Rectal smooth muscle tissue (tissue), 1 donor: ENCODE measurements around the gene EIF4E.
A peak's percentile ranks its signal among the peaks of the same experiment; 100 is the strongest.
"Not testable (repeated sequence)": the region's sequence is repeated elsewhere in the genome, so short reads cannot be mapped to it uniquely, and the experiment has no call there.

Experiments
- H3K27ac ChIP-seq: one replicate; pipeline ENCODE4 v1.7.0; 2013; ENCODE audit warnings: low read depth, low read length, inconsistent platforms
- H3K27me3 ChIP-seq: one replicate; pipeline ENCODE4 v1.7.0; 2013; ENCODE audit warnings: low read length; ENCODE audit not compliant: control insufficient read depth, insufficient read depth
- H3K36me3 ChIP-seq: one replicate; pipeline ENCODE4 v1.7.0; 2013; ENCODE audit warnings: low read length; ENCODE audit not compliant: control insufficient read depth, insufficient read depth
- H3K4me1 ChIP-seq: one replicate; pipeline ENCODE4 v1.7.0; 2013; ENCODE audit warnings: low read length; ENCODE audit not compliant: control insufficient read depth, insufficient read depth
- H3K4me3 ChIP-seq: one replicate; pipeline ENCODE4 v1.7.0; 2013; ENCODE audit warnings: low read length
- H3K9ac ChIP-seq: one replicate; pipeline ENCODE4 v1.7.0; 2013; ENCODE audit warnings: low read length

Gene EIF4E

DNA sequence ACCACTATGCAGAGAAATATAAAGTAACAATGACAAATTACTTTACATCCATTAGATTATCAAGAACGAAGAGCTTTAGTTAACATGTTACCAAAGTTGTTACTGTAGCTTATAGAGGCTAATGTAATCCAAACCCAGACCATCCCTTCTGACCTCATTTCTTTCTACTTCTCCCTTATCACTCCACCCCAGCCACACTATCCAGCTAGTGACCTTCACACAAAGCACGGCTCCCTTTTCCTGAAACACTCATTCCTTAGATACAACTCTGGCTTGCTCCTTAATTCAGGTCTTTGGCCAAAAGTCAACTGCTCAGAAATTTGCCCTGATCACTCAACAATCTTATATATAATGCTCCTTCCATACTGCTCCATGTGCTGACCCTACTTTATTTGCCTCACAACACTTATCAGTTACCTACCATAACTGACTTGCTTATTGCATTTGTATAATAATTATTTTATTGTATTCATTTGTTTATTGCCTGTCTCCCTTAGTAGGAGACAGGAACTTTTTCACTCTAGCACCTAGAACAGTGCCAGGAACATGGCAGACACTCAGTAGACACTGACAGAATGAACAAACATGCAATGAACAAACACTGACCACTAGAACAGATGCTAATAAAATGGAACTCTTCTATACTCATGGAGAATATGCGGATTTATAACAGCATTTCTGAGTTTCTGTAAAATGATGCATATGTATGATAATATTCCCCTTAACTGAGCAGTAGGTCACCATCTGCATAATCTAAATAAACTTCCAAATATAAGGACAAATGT, 67.6 kb downstream of the EIF4E start:
- Histone ChIP-seq H3K36me3 (no peaks in the 10 kb centered on the region), H3K4me3 (no peak overlapping the region), H3K9ac (no peak overlapping the region), H3K27me3 (no peaks in the 10 kb centered on the region), H3K27ac (no peak overlapping the region), H3K4me1 (no peaks in the 10 kb centered on the region)

DNA sequence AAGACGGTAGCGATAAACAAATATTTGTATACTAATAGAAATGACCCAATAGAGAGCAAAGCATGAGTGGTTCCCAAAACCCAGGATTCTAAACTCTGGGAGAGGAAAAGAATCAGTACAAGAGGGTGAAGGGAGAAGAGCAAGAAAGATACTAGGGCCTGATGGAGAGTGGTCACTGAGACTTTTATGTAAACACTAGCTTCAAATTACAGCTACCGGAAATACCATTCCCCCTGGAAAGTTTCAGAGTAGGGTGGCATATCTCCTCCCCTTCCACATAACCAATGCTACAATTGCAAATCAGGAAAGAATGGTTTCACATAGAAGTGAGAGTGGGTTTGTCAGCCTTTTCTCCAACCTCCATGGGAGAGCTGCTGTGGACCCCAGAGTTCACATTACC, 77.1 kb downstream of the EIF4E start:
- H3K27ac ChIP-seq, result no peak overlapping the region
- no peak overlapping the region for H3K9ac ChIP-seq
- H3K4me3 ChIP-seq, result no peak overlapping the region
- H3K4me1 ChIP-seq, result no peaks in the 10 kb centered on the region
- H3K36me3 ChIP-seq, result no peaks in the 10 kb centered on the region
- no peaks in the 10 kb centered on the region for H3K27me3 ChIP-seq

DNA sequence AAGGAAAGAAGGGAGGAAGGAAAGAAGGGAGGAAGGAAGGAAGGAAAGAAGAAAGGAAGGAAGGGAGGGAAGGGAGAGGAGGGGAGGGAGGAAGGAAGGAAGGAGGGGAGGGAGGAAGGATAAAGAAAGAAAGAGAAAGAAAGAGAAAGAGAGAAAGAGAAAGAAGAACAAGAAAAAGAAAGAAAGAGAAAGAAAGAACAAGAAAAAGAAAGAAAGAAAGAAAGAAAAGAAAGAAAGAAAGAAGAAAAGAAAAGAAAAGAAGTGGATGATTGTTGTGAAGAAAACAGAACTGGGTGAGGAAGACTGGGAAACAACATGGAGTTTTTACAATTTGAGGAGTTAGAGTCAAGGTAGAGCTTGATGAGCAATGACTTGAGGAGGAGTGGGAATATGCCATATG, 78.0 kb downstream of the EIF4E start:
- Histone ChIP-seq H3K27ac (no peak overlapping the region), H3K27me3 (no peaks in the 10 kb centered on the region), H3K36me3 (no peaks in the 10 kb centered on the region), H3K9ac (peak overlapping the region; percentile 49), H3K4me1 (no peaks in the 10 kb centered on the region), H3K4me3 (no peak overlapping the region)

DNA sequence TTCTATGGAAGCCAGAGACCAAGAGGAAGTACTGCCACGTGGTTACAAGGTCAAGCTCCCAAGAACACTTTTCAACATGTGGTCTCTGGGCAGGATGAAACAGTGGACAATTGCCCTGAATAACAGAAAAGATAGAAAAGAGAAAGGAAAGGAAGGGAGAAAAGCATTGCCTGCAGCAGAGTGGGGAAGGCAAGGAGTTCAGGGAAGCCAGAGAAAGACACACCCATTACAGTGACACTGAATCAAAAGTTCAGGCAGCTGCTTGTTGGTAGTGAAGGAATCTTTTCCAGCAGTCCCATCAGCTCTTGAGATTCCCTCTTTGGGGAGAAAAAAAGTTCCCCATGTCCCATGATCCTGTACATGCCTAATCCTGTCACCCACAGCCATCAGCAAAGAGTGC, 80.5 kb downstream of the EIF4E start:
- no peaks in the 10 kb centered on the region for H3K27me3 ChIP-seq
- no peak overlapping the region for H3K9ac ChIP-seq
- H3K27ac ChIP-seq, result no peak overlapping the region
- no peaks in the 10 kb centered on the region for H3K4me1 ChIP-seq
- no peak overlapping the region for H3K4me3 ChIP-seq
- no peaks in the 10 kb centered on the region for H3K36me3 ChIP-seq

DNA sequence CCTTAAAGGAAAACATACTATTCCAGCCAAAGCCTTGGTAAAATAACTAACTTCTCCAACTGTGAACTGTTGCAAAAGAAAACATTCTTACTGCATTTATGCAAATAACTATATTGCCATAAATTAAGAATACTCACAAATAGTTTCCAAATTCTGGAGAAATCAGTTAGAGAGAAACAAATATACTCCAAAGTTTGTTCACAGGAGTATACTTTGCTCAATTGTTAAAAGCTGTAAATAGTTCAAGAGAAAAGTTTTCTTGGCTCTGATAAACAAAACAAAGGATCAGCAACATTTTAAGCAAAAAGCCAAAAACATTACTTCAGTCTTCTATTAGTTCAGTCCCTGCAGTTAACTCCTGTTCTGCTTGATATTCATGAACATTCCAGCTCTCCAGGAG, 83.0 kb downstream of the EIF4E start:
- H3K4me1 ChIP-seq, result no peaks in the 10 kb centered on the region

DNA sequence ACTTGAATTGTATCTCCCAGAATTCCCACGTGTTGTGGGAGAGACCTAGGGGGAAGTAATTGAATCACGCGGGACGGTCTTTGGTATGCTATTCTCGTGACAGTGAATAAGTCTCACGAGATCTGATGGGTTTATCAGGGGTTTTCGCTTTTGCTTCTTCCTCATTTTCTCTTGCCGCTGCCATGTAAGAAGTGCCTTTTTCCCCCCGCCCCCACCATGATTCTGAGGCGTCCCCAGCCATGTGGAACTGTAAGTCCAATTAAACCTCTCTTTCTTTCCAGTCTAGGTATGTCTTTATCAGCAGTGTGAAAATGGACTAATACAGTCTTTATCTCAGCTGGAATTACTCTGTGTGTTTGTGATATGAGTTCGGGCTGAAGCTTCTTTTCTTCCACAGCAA, 86.0 kb downstream of the EIF4E start:
- H3K27me3 ChIP-seq, H3K36me3 ChIP-seq, H3K9ac ChIP-seq: not testable (repeated sequence)

More for the DNA sequence above, 83.0 kb downstream of the EIF4E start:
- Histone ChIP-seq H3K4me3 (no peak overlapping the region), H3K36me3 (no peaks in the 10 kb centered on the region), H3K9ac (no peak overlapping the region), H3K27me3 (no peaks in the 10 kb centered on the region), H3K27ac (no peak overlapping the region)

DNA sequence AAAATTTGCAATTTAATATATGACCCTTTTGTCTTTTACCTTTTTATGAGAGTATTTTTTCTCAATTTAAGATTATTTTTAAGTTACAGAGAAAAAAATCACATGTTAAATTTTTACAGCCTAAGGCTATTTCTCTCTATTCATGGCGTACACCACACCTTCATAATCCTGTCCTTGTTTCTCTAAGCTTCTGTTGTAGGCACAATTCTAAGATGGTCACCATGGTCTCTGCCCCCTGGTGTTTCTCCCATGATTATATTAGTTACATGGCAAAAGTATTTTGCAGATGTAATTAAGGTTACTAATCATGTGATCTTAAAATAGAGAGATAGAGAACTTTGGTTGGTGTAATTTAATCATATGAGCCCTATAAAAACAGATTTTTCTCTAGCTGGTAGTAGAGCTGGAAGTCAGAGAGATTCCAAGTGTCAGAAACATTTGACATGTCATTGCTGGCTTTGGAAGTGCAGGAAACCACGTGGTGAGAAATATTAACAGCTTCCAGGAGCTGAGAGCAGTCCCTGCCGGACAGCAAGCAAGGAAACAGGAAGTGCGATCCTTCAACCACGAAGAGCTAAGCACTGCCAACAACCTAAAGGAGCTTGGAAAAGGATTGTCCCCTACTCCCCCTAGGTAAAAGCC, 89.8 kb downstream of the EIF4E start:
- Histone ChIP-seq H3K4me3 (no peak overlapping the region), H3K27me3 (no peaks in the 10 kb centered on the region), H3K4me1 (no peaks in the 10 kb centered on the region), H3K9ac (no peak overlapping the region), H3K27ac (no peak overlapping the region), H3K36me3 (no peaks in the 10 kb centered on the region)

More for the DNA sequence above, 86.0 kb downstream of the EIF4E start:
- H3K4me1 ChIP-seq, H3K4me3 ChIP-seq, H3K27ac ChIP-seq: not testable (repeated sequence)

DNA sequence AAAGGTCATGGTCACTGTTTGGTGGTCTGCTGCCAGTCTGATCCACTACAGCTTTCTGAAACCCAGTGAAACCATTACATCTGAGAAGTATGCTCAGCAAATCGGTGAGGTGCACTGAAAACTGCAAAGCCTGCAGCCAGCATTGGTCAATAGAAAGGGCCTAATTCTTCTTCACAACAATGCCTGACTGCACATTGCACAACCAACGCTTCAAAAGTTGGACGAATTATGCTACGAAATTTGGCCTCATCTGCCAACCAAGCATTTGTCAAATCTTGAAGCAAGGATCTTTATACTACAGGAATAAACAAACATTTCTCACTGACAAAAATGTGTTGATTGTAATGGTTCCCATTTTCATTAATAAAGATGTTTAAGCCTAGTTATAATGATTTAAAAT, 90.4 kb downstream of the EIF4E start:
- Histone ChIP-seq H3K4me3 (no peak overlapping the region), H3K9ac (no peak overlapping the region), H3K4me1 (no peaks in the 10 kb centered on the region), H3K27me3 (no peaks in the 10 kb centered on the region), H3K27ac (no peak overlapping the region), H3K36me3 (no peaks in the 10 kb centered on the region)

DNA sequence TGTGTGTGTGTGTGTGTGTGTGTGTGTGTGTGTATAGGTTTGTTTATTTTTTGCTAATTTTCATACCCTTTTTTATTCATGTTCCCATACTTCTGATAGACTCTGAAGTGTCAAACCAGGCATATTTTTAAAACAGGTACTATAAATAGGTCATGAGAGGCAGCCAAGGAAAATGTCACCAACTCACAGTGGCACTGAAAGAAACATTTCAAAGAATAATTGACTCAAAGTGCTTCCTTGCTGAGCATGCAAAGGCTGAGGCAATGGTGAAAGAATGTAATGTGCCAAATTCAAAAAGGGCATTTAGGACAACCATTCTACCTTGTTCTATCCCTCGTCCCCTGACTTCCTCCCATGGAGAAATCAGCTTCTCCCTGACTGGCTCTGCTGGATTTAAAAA, 95.5 kb downstream of the EIF4E start:
- Histone ChIP-seq H3K27ac (no peak overlapping the region), H3K27me3 (no peaks in the 10 kb centered on the region), H3K9ac (no peak overlapping the region), H3K4me1 (no peaks in the 10 kb centered on the region), H3K36me3 (no peaks in the 10 kb centered on the region), H3K4me3 (no peak overlapping the region)

DNA sequence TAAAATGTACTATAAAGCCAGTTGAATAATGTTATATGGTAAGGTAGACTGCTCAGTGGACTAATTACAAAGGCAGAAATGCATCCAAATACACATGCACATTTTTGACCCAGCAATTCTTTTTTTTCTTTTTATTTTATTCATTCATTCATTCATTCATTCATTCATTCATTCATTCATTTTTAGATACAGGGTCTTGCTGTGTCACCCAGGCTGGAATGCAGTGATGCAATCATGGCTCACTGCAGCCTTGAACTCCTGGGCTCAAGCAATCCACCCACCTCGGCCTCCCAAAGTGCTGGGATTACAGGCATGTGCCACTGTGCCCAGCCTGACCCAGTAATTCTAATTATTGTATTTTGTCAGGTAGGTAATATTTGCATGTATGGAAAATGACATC, 97.9 kb downstream of the EIF4E start:
- H3K4me3 ChIP-seq, H3K27ac ChIP-seq, H3K4me1 ChIP-seq, H3K27me3 ChIP-seq, H3K36me3 ChIP-seq, H3K9ac ChIP-seq: not testable (repeated sequence)
